ENCODE data around the gene PSMG1.

DNA sequence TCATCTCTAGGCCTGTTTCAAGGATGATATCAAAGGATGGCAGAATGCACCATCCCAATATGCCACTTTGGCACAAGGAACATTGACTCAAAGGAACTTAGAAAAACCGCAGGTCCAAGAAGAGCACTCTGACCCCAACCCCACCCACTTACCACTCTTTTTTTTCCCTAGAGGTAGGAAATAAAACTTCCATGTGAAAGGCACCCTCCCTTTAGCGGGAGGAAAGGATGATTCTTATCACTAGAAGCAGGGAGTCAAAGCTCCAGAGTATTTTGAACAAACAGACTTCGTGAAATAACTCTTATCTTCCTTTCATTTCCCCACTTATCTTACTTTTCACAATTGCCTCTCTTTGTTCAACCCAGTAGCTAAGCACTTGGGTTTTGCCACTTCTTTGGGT, 22.2 kb downstream of the PSMG1 start:
- no peak for TF ChIP-seq EZH2phosphoT487 (IDR thresholded peaks at IDR 0.05; ENCODE audit: borderline replicate concordance, low read length)
- TF ChIP-seq, protein P1, sequence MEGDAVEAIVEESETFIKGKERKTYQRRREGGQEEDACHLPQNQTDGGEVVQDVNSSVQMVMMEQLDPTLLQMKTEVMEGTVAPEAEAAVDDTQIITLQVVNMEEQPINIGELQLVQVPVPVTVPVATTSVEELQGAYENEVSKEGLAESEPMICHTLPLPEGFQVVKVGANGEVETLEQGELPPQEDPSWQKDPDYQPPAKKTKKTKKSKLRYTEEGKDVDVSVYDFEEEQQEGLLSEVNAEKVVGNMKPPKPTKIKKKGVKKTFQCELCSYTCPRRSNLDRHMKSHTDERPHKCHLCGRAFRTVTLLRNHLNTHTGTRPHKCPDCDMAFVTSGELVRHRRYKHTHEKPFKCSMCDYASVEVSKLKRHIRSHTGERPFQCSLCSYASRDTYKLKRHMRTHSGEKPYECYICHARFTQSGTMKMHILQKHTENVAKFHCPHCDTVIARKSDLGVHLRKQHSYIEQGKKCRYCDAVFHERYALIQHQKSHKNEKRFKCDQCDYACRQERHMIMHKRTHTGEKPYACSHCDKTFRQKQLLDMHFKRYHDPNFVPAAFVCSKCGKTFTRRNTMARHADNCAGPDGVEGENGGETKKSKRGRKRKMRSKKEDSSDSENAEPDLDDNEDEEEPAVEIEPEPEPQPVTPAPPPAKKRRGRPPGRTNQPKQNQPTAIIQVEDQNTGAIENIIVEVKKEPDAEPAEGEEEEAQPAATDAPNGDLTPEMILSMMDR (conservative IDR thresholded peaks at IDR 0.05; ENCODE audit: low read depth, low read length): no peak
- TF ChIP-seq EZH2 (IDR thresholded peaks at IDR 0.05; ENCODE audit: low read length, unreplicated experiment): no peak
